GM12801 (cell line): ENCODE results near the gene SEC24A.

Source experiments
- TF ChIP-seq, protein P1 (sequence below): IDR thresholded peaks from one replicate; pipeline ENCODE4 v1.5.1; 2011; ENCODE audit warnings: control low read depth; ENCODE audit not compliant: insufficient read length; ENCODE audit errors: extremely low read depth

Gene SEC24A

DNA sequence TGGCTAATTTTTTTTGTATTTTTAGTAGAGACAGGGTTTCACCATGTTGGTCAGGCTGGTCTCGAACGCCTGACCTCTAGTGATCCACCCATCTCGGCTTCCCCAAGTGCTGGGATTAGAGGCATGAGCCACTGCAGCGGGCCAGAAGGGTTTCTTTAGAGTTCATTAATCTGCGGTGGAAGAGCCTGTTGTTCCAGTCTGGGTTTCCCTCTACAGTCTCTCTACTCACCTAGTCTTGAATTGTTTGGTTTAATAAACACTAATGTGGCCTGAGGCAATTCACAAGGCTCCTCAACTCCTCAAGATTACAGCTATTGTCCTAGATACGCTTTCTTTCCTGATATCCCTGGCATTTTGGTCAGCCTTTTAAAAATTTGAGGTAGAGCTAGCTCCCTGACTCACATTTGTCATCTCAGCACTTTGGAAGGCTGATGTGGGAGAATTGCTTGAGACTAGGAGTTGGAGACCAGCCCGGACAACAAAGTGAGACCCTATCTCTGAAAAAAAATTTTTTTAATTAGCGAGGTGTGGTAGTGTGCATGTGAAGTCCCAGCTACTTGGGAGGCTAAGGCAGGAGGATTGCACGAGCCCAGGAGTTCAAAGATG lies 11.4 kb upstream of the SEC24A start:
- TF ChIP-seq, protein P1, sequence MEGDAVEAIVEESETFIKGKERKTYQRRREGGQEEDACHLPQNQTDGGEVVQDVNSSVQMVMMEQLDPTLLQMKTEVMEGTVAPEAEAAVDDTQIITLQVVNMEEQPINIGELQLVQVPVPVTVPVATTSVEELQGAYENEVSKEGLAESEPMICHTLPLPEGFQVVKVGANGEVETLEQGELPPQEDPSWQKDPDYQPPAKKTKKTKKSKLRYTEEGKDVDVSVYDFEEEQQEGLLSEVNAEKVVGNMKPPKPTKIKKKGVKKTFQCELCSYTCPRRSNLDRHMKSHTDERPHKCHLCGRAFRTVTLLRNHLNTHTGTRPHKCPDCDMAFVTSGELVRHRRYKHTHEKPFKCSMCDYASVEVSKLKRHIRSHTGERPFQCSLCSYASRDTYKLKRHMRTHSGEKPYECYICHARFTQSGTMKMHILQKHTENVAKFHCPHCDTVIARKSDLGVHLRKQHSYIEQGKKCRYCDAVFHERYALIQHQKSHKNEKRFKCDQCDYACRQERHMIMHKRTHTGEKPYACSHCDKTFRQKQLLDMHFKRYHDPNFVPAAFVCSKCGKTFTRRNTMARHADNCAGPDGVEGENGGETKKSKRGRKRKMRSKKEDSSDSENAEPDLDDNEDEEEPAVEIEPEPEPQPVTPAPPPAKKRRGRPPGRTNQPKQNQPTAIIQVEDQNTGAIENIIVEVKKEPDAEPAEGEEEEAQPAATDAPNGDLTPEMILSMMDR, result no peak

GRCh38 chr5:134638760-134639201 lies 9.8 kb upstream of the SEC24A start:
- TF ChIP-seq, protein P1, result no peak

GRCh38 chr5:134642931-134643530 lies 5.6 kb upstream of the SEC24A start:
- TF ChIP-seq, protein P1, result no peak

- TF ChIP-seq, protein P1, result no peak
These were observed 698 bp upstream of the SEC24A start for GRCh38 chr5:134647750-134648424.

- TF ChIP-seq, protein P1, result no peak
These were observed 714 bp downstream of the SEC24A start for GRCh38 chr5:134649163-134649835.

DNA sequence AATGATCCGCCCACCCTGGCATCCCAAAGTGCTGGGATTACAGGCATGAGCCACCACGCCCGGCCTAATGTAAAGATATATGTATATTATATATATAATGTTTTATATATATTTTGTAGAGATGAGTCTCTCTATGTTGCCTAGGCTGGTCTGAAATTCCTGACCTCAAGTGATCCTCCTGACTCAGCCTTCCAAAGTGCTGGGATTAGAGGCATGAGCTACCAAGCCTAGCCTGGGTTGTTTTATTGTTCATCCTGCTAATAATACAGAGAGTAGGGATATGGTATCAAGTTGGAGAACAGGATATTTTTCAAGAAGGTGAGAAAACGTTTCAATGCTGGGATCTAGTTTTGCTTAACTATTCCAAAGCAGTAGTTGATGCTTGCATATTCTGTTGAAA lies 2.9 kb downstream of the SEC24A start:
- TF ChIP-seq, protein P1, result no peak

GRCh38 chr5:134656690-134657089 lies 8.1 kb downstream of the SEC24A start:
- TF ChIP-seq, protein P1, result no peak
